SK-N-SH (cell line): ENCODE measurements around the gene PDE2A. TPM values are rescaled to one million over a fixed set of nuclear protein-coding genes. Genes with fewer than 3 reads are reported as not detected.
A peak's percentile ranks its signal among the peaks of the same experiment; 100 is the strongest.

ENCODE experiments used
- CTCF ChIA-PET: fragments of 300-600, 350-600 bp; formaldehyde crosslinking; extraction: SDS; loops from one replicate; lab custom pipeline; 2021; lab: Yijun Ruan, JAX
- POLR2A ChIA-PET: fragments of 350-600 bp; sonication (Branson Sonifier 250); formaldehyde crosslinking; extraction: SDS; loops from one replicate; lab custom pipeline; 2020; ENCODE audit warnings: antibody characterized with exemption, inconsistent platforms; lab: Yijun Ruan, JAX
- DNase-seq: peaks from one replicate; pipeline ENCODE4 v3.0.0; 2012
- H2AFZ ChIP-seq: fragments of 200-600 bp; sonication (generic); 2 replicates; pipeline ENCODE4 v1.8.1; 2016; ENCODE audit warnings: antibody characterized with exemption, mild to moderate bottlenecking, low read depth
- H3F3A ChIP-seq: fragments of 200-600 bp; sonication (generic); replicated peaks from 2 replicates; pipeline ENCODE3; 2016; ENCODE audit warnings: antibody characterized with exemption, mild to moderate bottlenecking; ENCODE audit not compliant: insufficient read depth
- H3K27ac ChIP-seq, 2 experiments: fragments of 200-500 bp in 1 of 2; fragments of 200-600 bp in 1 of 2; sonication (Bioruptor generic) in 1 of 2; sonication (generic), shearing (Covaris generic) in 1 of 2; 2 replicates each; pipeline versions ENCODE4 v1.5.1 to v1.6.1; 2014 to 2016; ENCODE audit warnings: low read depth in 2 of 2, inconsistent platforms in 1 of 2, low read length in 1 of 2, mild to moderate bottlenecking in 1 of 2, mixed read lengths in 1 of 2
- H3K27me3 ChIP-seq: fragments of 200-600 bp; sonication (generic), shearing (Covaris generic); 2 replicates; pipeline ENCODE4 v1.6.1; 2016; ENCODE audit warnings: mixed run types; ENCODE audit not compliant: insufficient read depth
- H3K36me3 ChIP-seq, 2 experiments: fragments of 200-500 bp in 1 of 2; fragments of 200-600 bp in 1 of 2; sonication (Bioruptor generic) in 1 of 2; sonication (generic) in 1 of 2; replicated peaks in 1 of 2; 2 replicates each; pipeline versions ENCODE3 to v1.5.1; 2014 to 2016; ENCODE audit warnings: low read length in 1 of 2, mild to moderate bottlenecking in 1 of 2; ENCODE audit not compliant: insufficient read depth in 2 of 2, control insufficient read depth in 1 of 2
- H3K4me1 ChIP-seq, 2 experiments: fragments of 200-500 bp in 1 of 2; fragments of 200-600 bp in 1 of 2; sonication (Bioruptor generic) in 1 of 2; sonication (generic), shearing (Covaris generic) in 1 of 2; 2 replicates each; pipeline versions ENCODE4 v1.5.1 to v1.6.1; 2014 to 2016; ENCODE audit warnings: low read depth in 1 of 2, low read length in 1 of 2, mixed run types in 1 of 2; ENCODE audit not compliant: insufficient read depth in 2 of 2, control insufficient read depth in 1 of 2
- H3K4me2 ChIP-seq: fragments of 200-600 bp; sonication (generic), shearing (Covaris generic); 2 replicates; pipeline ENCODE4 v1.6.1; 2017; ENCODE audit warnings: mixed run types
- H3K4me3 ChIP-seq, 2 experiments: fragments of 200-500 bp in 1 of 2; fragments of 200-600 bp in 1 of 2; sonication (Bioruptor generic) in 1 of 2; sonication (generic), shearing (Covaris generic) in 1 of 2; 2 replicates each; pipeline versions ENCODE4 v1.5.1 to v1.8.1; 2014 to 2016; ENCODE audit warnings: low read depth in 2 of 2, inconsistent platforms in 1 of 2, low read length in 1 of 2, mild to moderate bottlenecking in 1 of 2, mixed read lengths in 1 of 2, moderate library complexity in 1 of 2
- H3K79me2 ChIP-seq: fragments of 200-600 bp; sonication (generic); 2 replicates; pipeline ENCODE4 v1.8.1; 2017; ENCODE audit warnings: mild to moderate bottlenecking; ENCODE audit not compliant: insufficient read depth
- H3K9ac ChIP-seq: fragments of 200-600 bp; sonication (generic); 2 replicates; pipeline ENCODE4 v1.6.1; 2017; ENCODE audit warnings: mixed run types
- H3K9me2 ChIP-seq: fragments of 200-600 bp; sonication (generic); 2 replicates; pipeline ENCODE4 v1.6.1; 2017; ENCODE audit warnings: mixed run types
- H3K9me3 ChIP-seq: fragments of 200-600 bp; sonication (generic); 2 replicates; pipeline ENCODE4 v1.6.1; 2017; ENCODE audit warnings: mixed run types, mild to moderate bottlenecking, moderate library complexity
- H4K20me1 ChIP-seq: fragments of 200-600 bp; sonication (generic); 2 replicates; pipeline ENCODE4 v1.6.1; 2017; ENCODE audit warnings: mild to moderate bottlenecking, mixed run types; ENCODE audit not compliant: insufficient read depth
- ELF1 ChIP-seq: IDR thresholded peaks from 2 replicates; pipeline ENCODE4 v1.4.0; 2012
- FOXJ3 ChIP-seq: sonication (generic); formaldehyde crosslinking; IDR thresholded peaks from 2 replicates; pipeline ENCODE4 v1.5.1; 2020; ENCODE audit warnings: mild to moderate bottlenecking, missing genetic modification reagents
- FOXM1 ChIP-seq: IDR thresholded peaks from 2 replicates; pipeline ENCODE4 v1.4.0; 2012; ENCODE audit warnings: low read depth, mild to moderate bottlenecking
- GABPA ChIP-seq: IDR thresholded peaks from 2 replicates; pipeline ENCODE4 v1.4.0; 2012; ENCODE audit warnings: low read depth, mild to moderate bottlenecking
- MXI1 ChIP-seq: IDR thresholded peaks from 2 replicates; pipeline ENCODE4 v1.6.1; 2012; ENCODE audit warnings: mild to moderate bottlenecking, low read depth, low read length, improper control_type of control experiment
- POLR2AphosphoS5 ChIP-seq: IDR thresholded peaks from 2 replicates; pipeline ENCODE4 v1.6.1; 2012; ENCODE audit warnings: low read depth, low read length
- RAD21 ChIP-seq: IDR thresholded peaks from 2 replicates; pipeline ENCODE4 v1.6.1; 2012; ENCODE audit warnings: mild to moderate bottlenecking, low read length
- RXRA ChIP-seq: IDR thresholded peaks from 2 replicates; pipeline ENCODE4 v1.4.0; 2012; ENCODE audit warnings: low read depth, mild to moderate bottlenecking, borderline replicate concordance
- TCF12 ChIP-seq: IDR thresholded peaks from 2 replicates; pipeline ENCODE4 v1.4.0; 2012
- WGBS: methylation state at CpG from one replicate; pipeline ENCODE4 v1.1.6; 2017; ENCODE audit warnings: low lambda C conversion rate; 5-methylcytosine and 5-hydroxymethylcytosine counted together
- polyA plus RNA-seq, 3 experiments: library from polyadenylated mRNA; depleted of rRNA; stranded (reverse); fragments of >200 nt; gene quantifications; 2 replicates each; pipeline ENCODE4 v1.2.3, GENCODE V29; 2012
- TF ChIP-seq, protein P1 (sequence below): IDR thresholded peaks from 2 replicates; pipeline ENCODE4 v1.4.0; 2012; ENCODE audit warnings: low read depth, borderline replicate concordance
- TF ChIP-seq, protein P2 (sequence below): fragments of 150-350 bp; IDR thresholded peaks from 2 replicates; pipeline ENCODE4 v1.6.1; 2016; ENCODE audit warnings: mild to moderate bottlenecking, low read depth, low read length
- TF ChIP-seq, protein P3 (sequence below): fragments of 200-600 bp; sonication (generic); IDR thresholded peaks from 2 replicates; pipeline ENCODE4 v1.6.1; 2017; ENCODE audit warnings: antibody characterized with exemption, mild to moderate bottlenecking, moderate library complexity
- TF ChIP-seq, protein P4 (sequence below): fragments of 150-350 bp; IDR thresholded peaks from 2 replicates; pipeline ENCODE4 v1.6.1; 2017; ENCODE audit warnings: antibody characterized with exemption, low read length, low read depth, borderline replicate concordance

PDE2A gene
- polyA plus RNA-seq, 1 of the 3 experiments (the other 2 are of a cell fraction) = 0.43 TPM

DNA sequence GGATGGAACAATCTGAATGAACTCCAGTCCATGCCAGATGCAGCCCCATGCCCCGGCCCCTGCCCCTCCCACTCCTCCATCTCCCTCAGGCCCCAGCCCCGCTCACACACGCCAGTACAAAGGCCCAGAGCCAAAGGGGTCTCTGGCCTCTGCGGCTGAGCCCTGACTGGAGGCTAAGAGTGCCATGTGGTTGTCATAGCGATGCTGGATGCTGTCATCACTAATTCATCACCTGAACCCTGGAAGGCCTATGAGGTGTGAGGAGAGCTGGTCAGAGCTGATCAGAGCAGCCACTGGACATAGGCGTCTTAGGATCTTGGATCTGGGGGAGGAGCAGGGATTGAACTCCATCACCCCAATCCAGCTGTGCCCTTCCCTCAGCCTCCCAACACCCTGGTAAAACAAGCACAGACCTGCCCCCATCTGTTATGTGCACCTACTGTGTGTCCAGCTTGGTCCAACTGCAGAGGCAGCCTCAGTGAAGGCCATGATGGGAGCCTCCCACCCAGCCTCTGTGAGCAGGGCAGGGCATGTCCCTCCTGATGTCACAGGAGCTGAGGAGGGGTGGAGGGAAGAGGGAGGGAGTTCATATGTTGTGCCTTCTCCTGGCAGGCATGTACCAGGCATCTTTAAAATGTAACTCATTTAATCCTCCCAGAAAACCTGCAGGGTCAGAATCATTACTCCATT is 16.7 kb downstream of the PDE2A start:
- no peaks in the 10 kb centered on the region for H3K9me3 ChIP-seq
- H2AFZ ChIP-seq = no peak overlapping the region
- WGBS = 69% methylated on average over 4 of the region's 6 CpGs
- H3K27ac ChIP-seq = no peak overlapping the region
- no peak overlapping the region for H3K9ac ChIP-seq
- H3K4me1 ChIP-seq = peaks cover 0 to 39% of the 10 kb centered on the region in 2 experiments; a peak in 1 of 4 replicates
- no peak overlapping the region for H3K4me2 ChIP-seq
- H3K36me3 ChIP-seq = no peaks in the 10 kb centered on the region
- H3K27me3 ChIP-seq = peaks cover 23% of the 10 kb centered on the region; the same call in 1 of the 2 replicates
- CTCF ChIA-PET = interaction anchor here (0.6 to 18.2 kb wide), 9 partner anchors 10 to 257 kb away, joined by 3 to 276 read pairs (median 4); partner anchors contain the start of gene PDE2A
- peak; percentile 78 for DNase-seq
- TF ChIP-seq, protein P1, sequence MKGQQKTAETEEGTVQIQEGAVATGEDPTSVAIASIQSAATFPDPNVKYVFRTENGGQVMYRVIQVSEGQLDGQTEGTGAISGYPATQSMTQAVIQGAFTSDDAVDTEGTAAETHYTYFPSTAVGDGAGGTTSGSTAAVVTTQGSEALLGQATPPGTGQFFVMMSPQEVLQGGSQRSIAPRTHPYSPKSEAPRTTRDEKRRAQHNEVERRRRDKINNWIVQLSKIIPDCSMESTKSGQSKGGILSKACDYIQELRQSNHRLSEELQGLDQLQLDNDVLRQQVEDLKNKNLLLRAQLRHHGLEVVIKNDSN = no peak
- no peak for TF ChIP-seq POLR2AphosphoS5
- no peaks in the 10 kb centered on the region for H4K20me1 ChIP-seq
- H3K79me2 ChIP-seq = no peaks in the 10 kb centered on the region
- H3F3A ChIP-seq = no peaks in the 10 kb centered on the region
- H3K4me3 ChIP-seq = no peak overlapping the region
- H3K9me2 ChIP-seq = no peaks in the 10 kb centered on the region
- POLR2A ChIA-PET = interaction anchor here (0.8 to 1.4 kb wide), 2 partner anchors 27 to 65 kb away, joined by 3 to 5 read pairs; no protein-coding TSS in a partner anchor

DNA sequence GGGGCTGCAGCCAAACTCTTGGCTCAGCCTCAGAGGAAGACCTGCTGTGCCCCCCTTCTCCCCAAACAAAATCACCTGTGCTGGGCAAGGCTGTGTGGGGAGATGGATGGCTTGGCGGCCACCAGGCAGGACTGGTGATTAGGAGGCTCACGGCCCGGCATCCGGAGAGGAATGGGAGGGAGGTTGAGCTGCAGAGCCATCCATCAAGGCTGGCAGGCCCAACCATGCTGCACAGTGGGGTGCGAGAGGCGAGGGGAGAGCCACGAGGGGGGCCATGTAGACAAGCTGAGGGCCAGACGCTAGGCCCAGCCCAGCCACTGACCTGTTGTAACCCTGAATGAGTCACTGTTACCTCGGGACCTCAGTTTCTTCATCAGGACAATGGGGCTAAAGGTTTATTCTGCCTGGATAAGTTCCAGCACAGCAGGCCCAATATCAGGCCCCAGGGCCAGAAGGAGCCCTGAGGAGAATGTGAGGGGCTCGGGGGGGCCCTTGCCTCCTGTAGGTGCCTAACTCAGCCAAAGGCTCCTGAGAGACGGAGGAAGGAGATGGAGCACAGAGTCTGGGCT is 18.2 kb downstream of the PDE2A start:
- Histone ChIP-seq H3K4me3 (no peak overlapping the region), H3K4me1 (peaks cover 0 to 41% of the 10 kb centered on the region in 2 experiments; a peak in 1 of 4 replicates), H3K79me2 (no peaks in the 10 kb centered on the region), H2AFZ (no peak overlapping the region), H3K27ac (no peak overlapping the region), H3K9me3 (no peaks in the 10 kb centered on the region), H4K20me1 (no peaks in the 10 kb centered on the region), H3K4me2 (no peak overlapping the region), H3K9me2 (no peaks in the 10 kb centered on the region), H3K27me3 (peaks cover 22% of the 10 kb centered on the region; the same call in 1 of the 2 replicates), H3K9ac (no peak overlapping the region), H3K36me3 (no peaks in the 10 kb centered on the region), H3F3A (no peaks in the 10 kb centered on the region)
- TF ChIP-seq FOXM1 (no peak), ELF1 (no peak), GABPA (no peak), RXRA (no peak), RAD21 (no peak)
- ChIA-PET POLR2A (no interaction called here), CTCF (interaction anchor here (0.6 to 18.2 kb wide), 7 partner anchors 12 to 184 kb away, joined by 3 to 276 read pairs (median 6); partner anchors contain the start of gene PDE2A)
- DNase-seq = no peak
- 64% methylated on average over 9 of the region's 11 CpGs for WGBS

DNA sequence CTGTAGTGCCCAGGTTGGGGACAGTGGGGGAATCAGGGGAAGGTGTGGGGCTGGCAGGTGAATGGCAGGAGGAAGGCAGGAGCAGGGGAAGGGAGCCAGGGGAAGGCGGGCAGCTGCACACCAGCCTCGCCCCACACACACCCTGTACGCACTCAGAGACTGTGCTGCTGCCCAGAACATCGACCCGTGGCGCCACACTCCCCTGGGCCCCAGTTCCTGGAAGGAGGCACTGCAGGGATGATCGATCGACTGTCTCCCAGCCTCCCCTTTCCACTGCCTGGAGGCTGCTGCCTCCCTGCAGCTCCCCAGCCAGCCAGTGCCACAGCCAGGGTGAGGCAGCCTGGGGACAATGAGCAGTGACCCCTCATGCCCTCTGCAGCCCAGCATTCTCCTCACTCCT is 19.2 kb downstream of the PDE2A start:
- H3F3A ChIP-seq = no peaks in the 10 kb centered on the region
- H3K4me1 ChIP-seq = peaks cover 0 to 43% of the 10 kb centered on the region in 2 experiments; a peak in 1 of 4 replicates
- H3K27me3 ChIP-seq = peaks cover 13% of the 10 kb centered on the region; the same call in 1 of the 2 replicates
- H3K4me3 ChIP-seq = no peak overlapping the region
- no peak overlapping the region for H3K27ac ChIP-seq
- no peak overlapping the region for H3K9ac ChIP-seq
- no peaks in the 10 kb centered on the region for H3K9me3 ChIP-seq
- no peaks in the 10 kb centered on the region for H3K9me2 ChIP-seq
- H3K36me3 ChIP-seq = no peaks in the 10 kb centered on the region
- WGBS = 65% methylated on average over 3 of the region's 8 CpGs
- ChIA-PET CTCF (interaction anchor here (1.2 to 18.2 kb wide), 5 partner anchors 11 to 183 kb away, joined by 4 to 276 read pairs (median 38); no protein-coding TSS in a partner anchor), POLR2A (no interaction called here)
- H2AFZ ChIP-seq = no peak overlapping the region
- DNase-seq = no peak
- no peaks in the 10 kb centered on the region for H4K20me1 ChIP-seq
- H3K79me2 ChIP-seq = no peaks in the 10 kb centered on the region
- H3K4me2 ChIP-seq = no peak overlapping the region
- TF ChIP-seq, protein P2, sequence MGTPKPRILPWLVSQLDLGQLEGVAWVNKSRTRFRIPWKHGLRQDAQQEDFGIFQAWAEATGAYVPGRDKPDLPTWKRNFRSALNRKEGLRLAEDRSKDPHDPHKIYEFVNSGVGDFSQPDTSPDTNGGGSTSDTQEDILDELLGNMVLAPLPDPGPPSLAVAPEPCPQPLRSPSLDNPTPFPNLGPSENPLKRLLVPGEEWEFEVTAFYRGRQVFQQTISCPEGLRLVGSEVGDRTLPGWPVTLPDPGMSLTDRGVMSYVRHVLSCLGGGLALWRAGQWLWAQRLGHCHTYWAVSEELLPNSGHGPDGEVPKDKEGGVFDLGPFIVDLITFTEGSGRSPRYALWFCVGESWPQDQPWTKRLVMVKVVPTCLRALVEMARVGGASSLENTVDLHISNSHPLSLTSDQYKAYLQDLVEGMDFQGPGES = no peak
- no peak for TF ChIP-seq ELF1
- no peak for TF ChIP-seq RAD21
- TF ChIP-seq, protein P1 = no peak
- TF ChIP-seq, protein P3, sequence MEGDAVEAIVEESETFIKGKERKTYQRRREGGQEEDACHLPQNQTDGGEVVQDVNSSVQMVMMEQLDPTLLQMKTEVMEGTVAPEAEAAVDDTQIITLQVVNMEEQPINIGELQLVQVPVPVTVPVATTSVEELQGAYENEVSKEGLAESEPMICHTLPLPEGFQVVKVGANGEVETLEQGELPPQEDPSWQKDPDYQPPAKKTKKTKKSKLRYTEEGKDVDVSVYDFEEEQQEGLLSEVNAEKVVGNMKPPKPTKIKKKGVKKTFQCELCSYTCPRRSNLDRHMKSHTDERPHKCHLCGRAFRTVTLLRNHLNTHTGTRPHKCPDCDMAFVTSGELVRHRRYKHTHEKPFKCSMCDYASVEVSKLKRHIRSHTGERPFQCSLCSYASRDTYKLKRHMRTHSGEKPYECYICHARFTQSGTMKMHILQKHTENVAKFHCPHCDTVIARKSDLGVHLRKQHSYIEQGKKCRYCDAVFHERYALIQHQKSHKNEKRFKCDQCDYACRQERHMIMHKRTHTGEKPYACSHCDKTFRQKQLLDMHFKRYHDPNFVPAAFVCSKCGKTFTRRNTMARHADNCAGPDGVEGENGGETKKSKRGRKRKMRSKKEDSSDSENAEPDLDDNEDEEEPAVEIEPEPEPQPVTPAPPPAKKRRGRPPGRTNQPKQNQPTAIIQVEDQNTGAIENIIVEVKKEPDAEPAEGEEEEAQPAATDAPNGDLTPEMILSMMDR = no peak
- no peak for TF ChIP-seq FOXJ3 (CRISPR knock-in tag)
- TF ChIP-seq TCF12 = no peak
- no peak for TF ChIP-seq MXI1
- TF ChIP-seq POLR2AphosphoS5 = no peak
- TF ChIP-seq, protein P4, sequence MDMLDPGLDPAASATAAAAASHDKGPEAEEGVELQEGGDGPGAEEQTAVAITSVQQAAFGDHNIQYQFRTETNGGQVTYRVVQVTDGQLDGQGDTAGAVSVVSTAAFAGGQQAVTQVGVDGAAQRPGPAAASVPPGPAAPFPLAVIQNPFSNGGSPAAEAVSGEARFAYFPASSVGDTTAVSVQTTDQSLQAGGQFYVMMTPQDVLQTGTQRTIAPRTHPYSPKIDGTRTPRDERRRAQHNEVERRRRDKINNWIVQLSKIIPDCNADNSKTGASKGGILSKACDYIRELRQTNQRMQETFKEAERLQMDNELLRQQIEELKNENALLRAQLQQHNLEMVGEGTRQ = no peak
